HFFc6 (cell line): Measurements from ENCODE around the gene JAZF1. TPM values are rescaled to one million over a fixed set of nuclear protein-coding genes. Genes with fewer than 3 reads are reported as not detected.

Experiments used
- DNase-seq: peaks from one replicate; pipeline ENCODE4 v3.0.0-alpha.2; 2018
- H3K27ac Mint-ChIP-seq: 2 replicates; pipeline ENCODE4 v1.8.0; 2020; ENCODE audit warnings: mild to moderate bottlenecking, mixed read lengths
- H3K27me3 Mint-ChIP-seq: 2 replicates; pipeline ENCODE4 v1.8.0; 2021; ENCODE audit warnings: mild to moderate bottlenecking, moderate library complexity, mixed read lengths; ENCODE audit not compliant: insufficient read depth
- H3K36me3 Mint-ChIP-seq: 2 replicates; pipeline ENCODE4 v1.8.0; 2021; ENCODE audit warnings: low read depth, mixed read lengths
- H3K4me1 Mint-ChIP-seq: 2 replicates; pipeline ENCODE4 v1.8.0; 2020; ENCODE audit warnings: low read depth, mixed read lengths
- H3K4me3 Mint-ChIP-seq: 2 replicates; pipeline ENCODE4 v1.8.0; 2020; ENCODE audit warnings: mild to moderate bottlenecking, moderate library complexity, mixed read lengths
- H3K9me3 Mint-ChIP-seq: 2 replicates; pipeline ENCODE4 v1.8.0; 2020; ENCODE audit warnings: mild to moderate bottlenecking, mixed read lengths
- CTCF ChIP-seq: fragments of 200-600 bp; sonication (generic); IDR thresholded peaks from 2 replicates; pipeline ENCODE4 v1.5.0; 2021; ENCODE audit warnings: antibody characterized with exemption, mild to moderate bottlenecking
- total RNA-seq, 6 experiments: library from RNA; stranded (reverse); fragmentation: NEBNext Ultra II Directional; extraction: Animal tissue kit (Norgen Biotek cat#: 25700); gene quantifications; 2 replicates in 1 of 6; 3 replicates in 5 of 6; pipeline ENCODE4 v1.2.3, GENCODE V29; 2021

JAZF1 gene
- total RNA-seq, 6 experiments from 2014 or later: 17.5 to 26.3 (median 21.4) TPM

DNA sequence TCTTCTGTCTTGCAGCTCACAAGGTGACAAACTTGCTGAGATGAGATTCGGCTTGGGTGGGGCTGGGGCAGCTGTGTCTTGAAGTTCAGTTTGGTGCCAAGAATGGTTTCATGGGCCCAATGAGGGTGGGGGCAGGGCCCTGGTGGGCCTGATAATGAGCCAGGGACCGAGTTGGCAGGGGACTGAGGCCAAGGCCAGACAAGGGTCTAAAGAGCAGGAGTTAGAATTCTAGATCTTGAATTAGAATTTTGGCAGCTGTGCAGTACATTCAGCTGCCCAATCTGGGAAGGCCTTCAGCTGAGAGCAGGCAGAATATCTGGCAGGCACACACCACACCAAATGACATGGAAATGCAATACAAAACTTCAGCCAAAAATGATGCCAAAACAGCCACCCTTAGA lies 1.5 kb upstream of the JAZF1 start:
- H3K27me3 Mint-ChIP-seq: no peaks in the 10 kb centered on the region
- no peaks in the 10 kb centered on the region for H3K9me3 Mint-ChIP-seq
- no peaks in the 10 kb centered on the region for H3K36me3 Mint-ChIP-seq
- H3K4me3 Mint-ChIP-seq: no peak overlapping the region
- no peak for DNase-seq
- TF ChIP-seq CTCF: no peak
- peaks cover 37% of the 10 kb centered on the region for H3K4me1 Mint-ChIP-seq
- H3K27ac Mint-ChIP-seq: no peak overlapping the region

GRCh38 chr7:28181416-28181815 lies 821 bp upstream of the JAZF1 start:
- H3K9me3 Mint-ChIP-seq: no peaks in the 10 kb centered on the region
- H3K4me3 Mint-ChIP-seq: peak overlapping the region; percentile 87
- H3K36me3 Mint-ChIP-seq: no peaks in the 10 kb centered on the region
- peaks cover 43% of the 10 kb centered on the region for H3K4me1 Mint-ChIP-seq
- TF ChIP-seq CTCF: no peak
- peak overlapping the region; percentile 47 for H3K27ac Mint-ChIP-seq
- DNase-seq: no peak
- no peaks in the 10 kb centered on the region for H3K27me3 Mint-ChIP-seq

DNA sequence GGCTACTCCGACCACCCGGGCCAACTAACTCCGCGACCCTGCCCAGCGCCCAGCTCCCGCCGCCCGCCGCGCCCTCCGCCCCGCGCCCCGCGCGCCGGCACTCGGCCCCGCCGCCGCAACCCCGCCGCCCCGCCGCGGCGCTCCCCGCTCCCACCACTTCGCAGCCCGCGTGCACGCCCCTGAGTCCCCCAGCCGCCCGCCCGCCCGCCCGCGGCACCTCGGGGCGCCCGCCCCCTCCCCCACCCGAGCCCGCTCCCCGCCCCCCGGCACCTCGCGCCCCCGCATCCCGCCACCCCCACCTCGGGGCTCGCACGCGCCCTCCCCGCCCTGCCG lies 598 bp downstream of the JAZF1 start:
- Mint-ChIP-seq H3K36me3 (no peaks in the 10 kb centered on the region), H3K9me3 (no peaks in the 10 kb centered on the region), H3K4me1 (peaks cover 57% of the 10 kb centered on the region), H3K4me3 (no peak overlapping the region; the same call in 1 of the 2 replicates), H3K27ac (no peak overlapping the region), H3K27me3 (no peaks in the 10 kb centered on the region)
- no peak for DNase-seq
- TF ChIP-seq CTCF: no peak

GRCh38 chr7:28179120-28180030 lies 1.2 kb downstream of the JAZF1 start:
- DNase-seq: no peak
- H3K36me3 Mint-ChIP-seq: no peaks in the 10 kb centered on the region
- no peaks in the 10 kb centered on the region for H3K27me3 Mint-ChIP-seq
- H3K9me3 Mint-ChIP-seq: no peaks in the 10 kb centered on the region
- peak overlapping the region; percentile 85 for H3K4me3 Mint-ChIP-seq
- no peak for TF ChIP-seq CTCF
- peaks cover 63% of the 10 kb centered on the region for H3K4me1 Mint-ChIP-seq
- H3K27ac Mint-ChIP-seq: peak overlapping the region; percentile 81

GRCh38 chr7:28178599-28178998 lies 2.0 kb downstream of the JAZF1 start:
- Mint-ChIP-seq H3K9me3 (no peaks in the 10 kb centered on the region), H3K4me1 (peaks cover 63% of the 10 kb centered on the region), H3K4me3 (peak overlapping the region; percentile 85), H3K27ac (peak overlapping the region; percentile 81), H3K27me3 (no peaks in the 10 kb centered on the region), H3K36me3 (no peaks in the 10 kb centered on the region)
- TF ChIP-seq CTCF: no peak
- DNase-seq: no peak
